Measurements from ENCODE around the gene BRINP1. TPM values are rescaled to one million over a fixed set of nuclear protein-coding genes. Genes with fewer than 3 reads are reported as not detected.

BRINP1 gene
- total RNA-seq, 1 donor from 2014 or later, result 11.4 TPM

GRCh38 chr9:119284587-119285337, 84.5 kb downstream of the BRINP1 start:
- Mint-ChIP-seq H3K36me3 (no peaks in the 10 kb centered on the region), H3K27ac (no peak overlapping the region), H3K9me3 (no peaks in the 10 kb centered on the region), H3K27me3 (peaks cover 19% of the 10 kb centered on the region), H3K4me1 (ENCODE audit: unreplicated experiment) (peaks cover 26% of the 10 kb centered on the region), H3K4me3 (no peak overlapping the region)
- TF ChIP-seq, protein P1, sequence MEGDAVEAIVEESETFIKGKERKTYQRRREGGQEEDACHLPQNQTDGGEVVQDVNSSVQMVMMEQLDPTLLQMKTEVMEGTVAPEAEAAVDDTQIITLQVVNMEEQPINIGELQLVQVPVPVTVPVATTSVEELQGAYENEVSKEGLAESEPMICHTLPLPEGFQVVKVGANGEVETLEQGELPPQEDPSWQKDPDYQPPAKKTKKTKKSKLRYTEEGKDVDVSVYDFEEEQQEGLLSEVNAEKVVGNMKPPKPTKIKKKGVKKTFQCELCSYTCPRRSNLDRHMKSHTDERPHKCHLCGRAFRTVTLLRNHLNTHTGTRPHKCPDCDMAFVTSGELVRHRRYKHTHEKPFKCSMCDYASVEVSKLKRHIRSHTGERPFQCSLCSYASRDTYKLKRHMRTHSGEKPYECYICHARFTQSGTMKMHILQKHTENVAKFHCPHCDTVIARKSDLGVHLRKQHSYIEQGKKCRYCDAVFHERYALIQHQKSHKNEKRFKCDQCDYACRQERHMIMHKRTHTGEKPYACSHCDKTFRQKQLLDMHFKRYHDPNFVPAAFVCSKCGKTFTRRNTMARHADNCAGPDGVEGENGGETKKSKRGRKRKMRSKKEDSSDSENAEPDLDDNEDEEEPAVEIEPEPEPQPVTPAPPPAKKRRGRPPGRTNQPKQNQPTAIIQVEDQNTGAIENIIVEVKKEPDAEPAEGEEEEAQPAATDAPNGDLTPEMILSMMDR (conservative IDR thresholded peaks at IDR 0.05), result no peak
- DNase-seq (ENCODE audit: extremely low spot score, unreplicated experiment), result no peak

DNA sequence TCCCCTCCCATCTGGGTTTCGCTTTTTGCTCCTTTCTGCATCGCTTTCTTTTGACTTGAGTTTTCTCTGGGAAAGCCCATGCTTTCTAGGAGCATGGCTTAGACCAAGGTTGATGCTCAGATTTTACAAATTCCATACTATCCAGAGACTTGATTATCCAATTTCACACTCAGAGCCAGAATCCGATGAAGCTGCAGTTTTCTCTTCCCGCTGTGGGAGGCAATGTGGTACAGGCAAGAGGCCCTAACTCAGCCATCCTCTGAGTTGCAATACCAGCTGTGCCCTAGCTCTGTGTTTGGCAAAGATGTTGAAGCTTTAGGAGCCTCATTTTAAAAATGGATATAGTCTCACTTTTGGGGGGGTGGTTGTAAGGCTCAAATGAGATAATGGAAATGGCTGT, 85.1 kb downstream of the BRINP1 start:
- no peak overlapping the region for H3K27ac Mint-ChIP-seq
- peaks cover 19% of the 10 kb centered on the region for H3K27me3 Mint-ChIP-seq
- TF ChIP-seq, protein P1 (conservative IDR thresholded peaks at IDR 0.05), result peak; percentile 60
- peaks cover 26% of the 10 kb centered on the region for H3K4me1 Mint-ChIP-seq (ENCODE audit: unreplicated experiment)
- no peaks in the 10 kb centered on the region for H3K36me3 Mint-ChIP-seq
- H3K4me3 Mint-ChIP-seq, result peak overlapping the region; percentile 25
- no peak for DNase-seq (ENCODE audit: extremely low spot score, unreplicated experiment)
- H3K9me3 Mint-ChIP-seq, result no peaks in the 10 kb centered on the region

DNA sequence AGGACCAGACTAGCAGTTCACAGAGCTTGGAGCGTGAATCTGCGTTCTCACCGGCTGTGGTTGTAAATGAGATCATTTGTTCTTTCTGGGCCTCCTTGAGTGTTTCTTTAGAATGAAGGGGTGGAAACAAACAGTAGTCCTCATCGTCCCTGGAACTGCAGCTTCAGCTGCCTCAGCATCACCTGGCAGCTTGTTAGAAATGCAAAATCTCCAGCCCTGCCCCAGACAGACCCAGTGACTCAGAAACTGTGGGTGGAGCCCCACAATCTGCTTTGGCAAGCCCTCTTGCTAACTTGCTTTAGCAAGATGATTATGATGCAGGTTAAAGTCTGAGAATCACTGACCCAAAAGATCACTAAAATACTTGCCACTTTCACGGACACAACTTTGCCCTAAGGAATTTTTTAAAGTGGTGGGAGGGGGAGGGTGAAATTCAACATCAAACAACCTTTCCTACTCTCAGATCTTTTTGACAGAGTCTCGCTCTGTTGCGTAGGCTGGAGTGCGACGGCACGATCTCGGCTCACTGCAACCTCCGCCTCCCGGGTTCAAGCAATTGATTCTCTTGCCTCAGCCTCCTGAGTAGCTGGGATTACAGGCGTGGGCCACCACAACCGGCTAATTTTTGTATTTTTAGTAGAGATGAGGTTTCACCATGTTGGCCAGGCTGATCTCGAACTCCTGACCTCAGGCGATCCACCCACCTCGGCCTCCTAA, 86.0 kb downstream of the BRINP1 start:
- H3K4me3 Mint-ChIP-seq, result peak overlapping the region; percentile 17
- no peaks in the 10 kb centered on the region for H3K36me3 Mint-ChIP-seq
- H3K4me1 Mint-ChIP-seq (ENCODE audit: unreplicated experiment), result peaks cover 27% of the 10 kb centered on the region
- H3K9me3 Mint-ChIP-seq, result no peaks in the 10 kb centered on the region
- no peak for DNase-seq (ENCODE audit: extremely low spot score, unreplicated experiment)
- TF ChIP-seq, protein P1 (conservative IDR thresholded peaks at IDR 0.05), result no peak
- H3K27me3 Mint-ChIP-seq, result peaks cover 19% of the 10 kb centered on the region
- H3K27ac Mint-ChIP-seq, result no peak overlapping the region

GRCh38 chr9:119282476-119283077, 86.7 kb downstream of the BRINP1 start:
- H3K27me3 Mint-ChIP-seq, result peaks cover 19% of the 10 kb centered on the region
- peak overlapping the region; percentile 23 for H3K4me3 Mint-ChIP-seq
- H3K36me3 Mint-ChIP-seq, result no peaks in the 10 kb centered on the region
- TF ChIP-seq, protein P1 (conservative IDR thresholded peaks at IDR 0.05), result no peak
- no peaks in the 10 kb centered on the region for H3K9me3 Mint-ChIP-seq
- H3K4me1 Mint-ChIP-seq (ENCODE audit: unreplicated experiment), result peaks cover 31% of the 10 kb centered on the region
- no peak for DNase-seq (ENCODE audit: extremely low spot score, unreplicated experiment)
- H3K27ac Mint-ChIP-seq, result no peak overlapping the region

- TF ChIP-seq, protein P1 (conservative IDR thresholded peaks at IDR 0.05), result no peak
- H3K4me1 Mint-ChIP-seq (ENCODE audit: unreplicated experiment), result peaks cover 31% of the 10 kb centered on the region
- H3K27me3 Mint-ChIP-seq, result peaks cover 21% of the 10 kb centered on the region
These were observed 88.3 kb downstream of the BRINP1 start for GRCh38 chr9:119280740-119281485.

More at GRCh38 chr9:119280740-119281485, 88.3 kb downstream of the BRINP1 start:
- no peak overlapping the region for H3K27ac Mint-ChIP-seq
- no peaks in the 10 kb centered on the region for H3K36me3 Mint-ChIP-seq
- no peak overlapping the region for H3K4me3 Mint-ChIP-seq
- H3K9me3 Mint-ChIP-seq, result no peaks in the 10 kb centered on the region
- DNase-seq (ENCODE audit: extremely low spot score, unreplicated experiment), result no peak

All from type B pancreatic cell (in vitro differentiated cells).